H1 (cell line): Measurements from ENCODE around the gene RNF32. TPM values are rescaled to one million over a fixed set of nuclear protein-coding genes. Genes with fewer than 3 reads are reported as not detected.

Experiments
- CTCF ChIA-PET: fragments of 300-600 bp; sonication (Branson Sonifier 250); formaldehyde crosslinking; loops from one replicate; lab custom pipeline; 2021; ENCODE audit not compliant: partially characterized antibody; lab: Charles Lee
- POLR2A ChIA-PET: fragments of 300-600 bp; sonication (Branson Sonifier 250); formaldehyde crosslinking; loops from one replicate; lab custom pipeline; 2021; ENCODE audit warnings: inconsistent platforms; ENCODE audit not compliant: partially characterized antibody; lab: Charles Lee
- DNase-seq, 2 experiments: peaks; one replicate each; pipeline versions ENCODE4 v3.0.0 to v3.0.0-alpha.2; 2010 to 2022; ENCODE audit warnings: low spot score in 2 of 2, low read depth in 1 of 2, mixed read lengths in 1 of 2
- FAIRE-seq: peaks from 2 replicates; lab custom pipeline; 2011; peaks lifted over from hg19 to GRCh38; lab: Jason Lieb, UNC
- H2AFZ ChIP-seq: 2 replicates; pipeline ENCODE4 v1.8.1; 2012; ENCODE audit warnings: low read length, inconsistent platforms
- H2AK5ac ChIP-seq: 2 replicates; pipeline ENCODE4 v1.6.1; 2013; ENCODE audit warnings: low read depth, low read length
- H2BK120ac ChIP-seq: replicated peaks from 2 replicates; pipeline ENCODE3; 2013; ENCODE audit warnings: low read depth, low read length, inconsistent platforms
- H2BK12ac ChIP-seq: 2 replicates; pipeline ENCODE4 v1.6.1; 2013; ENCODE audit warnings: low read depth, low read length
- H2BK15ac ChIP-seq: 2 replicates; pipeline ENCODE4 v1.6.1; 2013; ENCODE audit warnings: low read length
- H2BK20ac ChIP-seq: 2 replicates; pipeline ENCODE4 v1.6.1; 2013; ENCODE audit warnings: low read length
- H2BK5ac ChIP-seq: 2 replicates; pipeline ENCODE4 v1.6.1; 2013; ENCODE audit warnings: low read depth, low read length
- H3K14ac ChIP-seq: 2 replicates; pipeline ENCODE4 v1.6.1; 2013; ENCODE audit warnings: inconsistent platforms; ENCODE audit not compliant: insufficient read length
- H3K18ac ChIP-seq: 2 replicates; pipeline ENCODE4 v1.6.1; 2013; ENCODE audit warnings: low read length; ENCODE audit errors: extremely low read depth
- H3K23ac ChIP-seq: 2 replicates; pipeline ENCODE4 v1.6.1; 2013; ENCODE audit warnings: inconsistent platforms; ENCODE audit not compliant: insufficient read length
- H3K23me2 ChIP-seq: 2 replicates; pipeline ENCODE4 v1.6.1; 2013; ENCODE audit warnings: low read depth, low read length
- H3K27ac ChIP-seq: 2 replicates; pipeline ENCODE4 v1.6.1; 2011; ENCODE audit warnings: low read depth, low read length, inconsistent platforms
- H3K27me3 ChIP-seq, 4 experiments: replicated peaks in 1 of 4; 1 replicate in 1 of 4; 2 replicates in 3 of 4; pipeline versions ENCODE4 v1.6.1 to v1.8.1; 2011 to 2013; ENCODE audit warnings: low read length in 3 of 4, mild to moderate bottlenecking in 3 of 4, inconsistent platforms in 2 of 4, mixed read lengths in 2 of 4, moderate library complexity in 1 of 4; ENCODE audit not compliant: control insufficient read depth in 3 of 4, insufficient read depth in 3 of 4; ENCODE audit errors: extremely low read depth in 1 of 4
- H3K36me3 ChIP-seq, 4 experiments: 2 replicates each; pipeline versions ENCODE4 v1.6.1 to v1.8.1; 2011 to 2013; ENCODE audit warnings: mild to moderate bottlenecking in 4 of 4, low read length in 3 of 4, moderate library complexity in 2 of 4, control low read depth in 1 of 4, inconsistent platforms in 1 of 4; ENCODE audit not compliant: insufficient read depth in 4 of 4, control insufficient read depth in 2 of 4
- H3K4ac ChIP-seq: replicated peaks from 2 replicates; pipeline ENCODE3; 2013; ENCODE audit warnings: low read length, low read depth, mixed read lengths, inconsistent platforms; ENCODE audit not compliant: insufficient read length
- H3K4me1 ChIP-seq, 4 experiments: replicated peaks in 1 of 4; 1 replicate in 1 of 4; 2 replicates in 3 of 4; pipeline versions ENCODE4 v1.6.1 to v1.8.1; 2011 to 2013; ENCODE audit warnings: low read length in 3 of 4, inconsistent platforms in 2 of 4, mixed read lengths in 1 of 4; ENCODE audit not compliant: insufficient read depth in 4 of 4, control insufficient read depth in 3 of 4
- H3K4me2 ChIP-seq, 2 experiments: 2 replicates each; pipeline versions ENCODE4 v1.6.1 to v1.8.1; 2011 to 2013; ENCODE audit warnings: low read depth in 2 of 2, low read length in 2 of 2, control low read depth in 1 of 2, inconsistent platforms in 1 of 2, mild to moderate bottlenecking in 1 of 2; ENCODE audit not compliant: insufficient read depth in 1 of 2
- H3K4me3 ChIP-seq, 4 experiments: fragments of 200-600, 300-600 bp in 1 of 4; sonication (generic), shearing (Covaris generic), sonication (Bioruptor Twin) in 1 of 4; 2 replicates each; pipeline versions ENCODE4 v1.5.1 to v1.8.1; 2011 to 2016; ENCODE audit warnings: low read length in 4 of 4, low read depth in 3 of 4, control low read depth in 2 of 4, inconsistent platforms in 2 of 4, mild to moderate bottlenecking in 2 of 4, mixed read lengths in 1 of 4, moderate library complexity in 1 of 4; ENCODE audit not compliant: insufficient read depth in 2 of 4; ENCODE audit errors: extremely low read depth in 1 of 4
- H3K56ac ChIP-seq: replicated peaks from 2 replicates; pipeline ENCODE3; 2013; ENCODE audit warnings: low read depth, mild to moderate bottlenecking, mixed read lengths, low read length, inconsistent platforms; ENCODE audit not compliant: insufficient read length
- H3K79me1 ChIP-seq: 2 replicates; pipeline ENCODE4 v1.6.1; 2013; ENCODE audit warnings: low read depth, low read length, control low read depth
- H3K79me2 ChIP-seq, 2 experiments: 2 replicates each; pipeline versions ENCODE4 v1.6.1 to v1.8.1; 2012 to 2013; ENCODE audit warnings: low read length in 2 of 2, mild to moderate bottlenecking in 2 of 2, inconsistent platforms in 1 of 2; ENCODE audit not compliant: insufficient read depth in 2 of 2, control insufficient read depth in 1 of 2
- H3K9ac ChIP-seq, 4 experiments: replicated peaks in 1 of 4; 1 replicate in 1 of 4; 2 replicates in 3 of 4; pipeline versions ENCODE4 v1.6.1 to v1.8.1; 2011 to 2013; ENCODE audit warnings: low read depth in 3 of 4, low read length in 3 of 4, control low read depth in 2 of 4, mild to moderate bottlenecking in 2 of 4, moderate library complexity in 2 of 4, inconsistent platforms in 1 of 4; ENCODE audit errors: extremely low read depth in 1 of 4
- H3K9me3 ChIP-seq, 2 experiments: 2 replicates each; pipeline versions ENCODE4 v1.6.1 to v1.8.1; 2012 to 2013; ENCODE audit warnings: mild to moderate bottlenecking in 2 of 2, moderate library complexity in 2 of 2, control low read depth in 1 of 2, inconsistent platforms in 1 of 2, low read depth in 1 of 2, low read length in 1 of 2, mixed read lengths in 1 of 2; ENCODE audit not compliant: insufficient read depth in 2 of 2
- H4K20me1 ChIP-seq, 2 experiments: replicated peaks in 1 of 2; 2 replicates each; pipeline versions ENCODE3 to v1.8.1; 2011 to 2013; ENCODE audit warnings: inconsistent platforms in 2 of 2, low read length in 2 of 2, mild to moderate bottlenecking in 1 of 2; ENCODE audit not compliant: insufficient read depth in 2 of 2, control insufficient read depth in 1 of 2
- H4K5ac ChIP-seq: 2 replicates; pipeline ENCODE4 v1.6.1; 2013; ENCODE audit warnings: low read length, low read depth, mixed read lengths, inconsistent platforms; ENCODE audit not compliant: insufficient read length
- H4K8ac ChIP-seq: 2 replicates; pipeline ENCODE4 v1.8.0; 2013; ENCODE audit warnings: mild to moderate bottlenecking, moderate library complexity, low read length, inconsistent platforms; ENCODE audit not compliant: insufficient read depth; ENCODE audit errors: extremely low read depth
- H4K91ac ChIP-seq: replicated peaks from 2 replicates; pipeline ENCODE3; 2013; ENCODE audit warnings: low read length, mixed read lengths, inconsistent platforms; ENCODE audit not compliant: insufficient read length
- CBX5 ChIP-seq: fragments of 300-800, 300-1000 bp; sonication (generic); IDR thresholded peaks from 2 replicates; pipeline ENCODE4 v1.7.1; 2016; ENCODE audit warnings: antibody characterized with exemption, low read length, low read depth
- CBX8 ChIP-seq: fragments of 300-800, 300-1000 bp; sonication (generic); IDR thresholded peaks from 2 replicates; pipeline ENCODE4 v1.7.1; 2016; ENCODE audit warnings: low read depth, low read length, borderline replicate concordance
- EP300 ChIP-seq, 2 experiments: IDR thresholded peaks; 1 replicate in 1 of 2; 2 replicates in 1 of 2; pipeline ENCODE4 v1.6.1; 2011 to 2012; ENCODE audit warnings: low read depth in 2 of 2, low read length in 2 of 2, mild to moderate bottlenecking in 2 of 2, borderline replicate concordance in 1 of 2, inconsistent platforms in 1 of 2, moderate library complexity in 1 of 2
- SIRT6 ChIP-seq: IDR thresholded peaks from one replicate; pipeline ENCODE4 v1.7.1; 2012; ENCODE audit warnings: low read length, inconsistent platforms
- SIX5 ChIP-seq: IDR thresholded peaks from 2 replicates; pipeline ENCODE4 v1.6.1; 2011; ENCODE audit warnings: mild to moderate bottlenecking, low read depth, low read length
- TBP ChIP-seq: IDR thresholded peaks from 2 replicates; pipeline ENCODE4 v1.6.1; 2011; ENCODE audit warnings: low read depth, low read length, improper control_type of control experiment
- YY1 ChIP-seq: IDR thresholded peaks from 2 replicates; pipeline ENCODE4 v1.6.1; 2011; ENCODE audit warnings: low read depth, mild to moderate bottlenecking, low read length
- WGBS, 2 experiments: shearing (Covaris generic) in 1 of 2; methylation state at CpG; one replicate each; pipeline versions ENCODE4 v1.1.6 to v1.1.7; 2013 to 2015; ENCODE audit warnings: low lambda C conversion rate in 2 of 2, mixed read lengths in 2 of 2, inconsistent platforms in 1 of 2, low coverage in 1 of 2, missing lambda C conversion rate in 1 of 2; ENCODE audit not compliant: insufficient replicate concordance in 2 of 2, insufficient coverage in 1 of 2, insufficient read length in 1 of 2; ENCODE audit errors: extremely low coverage in 1 of 2, missing lambda C conversion rate in 1 of 2; 5-methylcytosine and 5-hydroxymethylcytosine counted together
- polyA plus RNA-seq, 7 experiments: library from polyadenylated mRNA; depleted of rRNA in 3 of 7; stranded (reverse) in 5 of 7; unstranded in 2 of 7; fragments of >200 nt in 5 of 7; fragments of 200-250 nt in 2 of 7; gene quantifications; 1 replicate in 5 of 7; 2 replicates in 1 of 7; 4 replicates in 1 of 7; pipeline versions ENCODE4 v1.2.1 to v1.2.3, GENCODE V29; 2011 to 2013; ENCODE audit warnings: missing spikeins in 2 of 7, mixed read lengths in 2 of 7
- total RNA-seq: library from RNA; stranded (reverse); fragmentation: NEBNext Ultra II Directional; extraction: Animal tissue kit (Norgen Biotek cat#: 25700); gene quantifications from 2 replicates; pipeline ENCODE4 v1.2.1, GENCODE V29; 2021
- TF ChIP-seq, protein P1 (sequence below): IDR thresholded peaks from 2 replicates; pipeline ENCODE4 v1.6.1; 2012; ENCODE audit warnings: inconsistent platforms

RNF32 gene
- total and polyA plus RNA-seq, 2 of the 8 experiments (the other 6 are each of a cell fraction or from before 2014, with no cell fraction given) = 0.48 to 1.2 TPM

DNA sequence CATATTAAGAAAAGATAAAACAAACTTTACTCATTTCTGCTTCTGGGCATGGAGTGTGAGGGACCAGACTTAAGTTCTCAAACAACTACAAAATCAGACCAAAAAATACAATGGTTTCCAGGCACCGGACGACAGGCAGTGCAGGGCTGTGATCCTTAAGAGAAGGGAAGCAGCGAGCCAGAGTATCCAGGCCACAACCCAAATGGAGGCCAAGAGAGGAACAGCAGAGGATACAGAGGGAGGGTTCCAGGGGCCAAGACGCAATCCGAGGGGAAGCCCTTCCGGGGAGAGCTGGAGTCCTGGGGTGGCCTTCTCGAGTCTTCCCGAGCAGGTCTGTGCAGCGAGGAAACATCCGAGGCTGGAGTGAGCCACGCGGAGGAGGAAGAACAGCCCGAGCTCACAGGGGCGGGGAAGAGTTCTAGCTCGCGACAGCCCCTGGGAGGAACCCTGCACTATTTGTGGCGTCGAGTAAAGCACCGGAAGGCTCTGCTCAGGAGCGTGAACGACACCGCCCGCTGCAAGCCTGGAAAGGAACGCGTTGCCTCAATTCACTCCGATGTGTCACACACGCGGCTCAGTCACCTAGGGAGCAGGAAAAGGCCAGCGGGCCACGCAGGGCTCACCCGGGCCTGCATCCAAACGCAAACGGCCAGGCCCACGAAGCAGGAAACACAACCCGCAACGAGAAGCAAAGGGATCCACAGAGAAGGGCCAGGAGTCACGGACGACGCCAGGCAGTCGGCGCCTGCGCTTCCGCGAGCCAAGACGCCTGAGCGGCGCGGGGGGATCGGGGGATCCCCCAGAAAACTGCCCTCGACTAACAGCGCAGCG is 933 bp upstream of the RNF32 start:
- Histone ChIP-seq H2BK20ac (no peak overlapping the region), H3K14ac (no peak overlapping the region), H3K79me1 (no peaks in the 10 kb centered on the region), H3K23me2 (peaks cover 7% of the 10 kb centered on the region; the same call in 1 of the 2 replicates), H3K27me3 (peaks cover 0 to 9% (median 7%) of the 10 kb centered on the region in 4 experiments; a peak in 5 of 7 replicates), H2BK12ac (peak overlapping the region; percentile 17; the same call in 1 of the 2 replicates), H4K20me1 (no peaks in the 10 kb centered on the region), H3K9me3 (peaks cover 0 to 6% of the 10 kb centered on the region in 2 experiments; a peak in 1 of 4 replicates), H3K56ac (peak overlapping the region; percentile 14), H3K27ac (no peak overlapping the region), H2BK120ac (no peak overlapping the region), H3K9ac (peak overlapping the region in 3 of 4 experiments; percentile 34 to 39 (median 38); a peak in 5 of 7 replicates), H3K4me1 (peaks cover 0 to 8% (median 2%) of the 10 kb centered on the region in 4 experiments; a peak in 5 of 7 replicates), H4K5ac (peak overlapping the region; percentile 12), H2AFZ (no peak overlapping the region), H2AK5ac (peak overlapping the region; percentile 89; the same call in 1 of the 2 replicates), H3K36me3 (no peaks in the 10 kb centered on the region), H3K18ac (0 out of 2 replicates have a peak overlapping the region, but pooled peaks have one; percentile 73), H2BK15ac (peak overlapping the region; percentile 40; the same call in 1 of the 2 replicates), H3K4ac (peak overlapping the region; percentile 76), H3K4me3 (peak overlapping the region; percentile 36 to 70 (median 42)), H4K91ac (peak overlapping the region; percentile 56), H3K79me2 (peaks cover 3 to 9% of the 10 kb centered on the region in 2 experiments; a peak in 3 of 4 replicates), H4K8ac (peak overlapping the region; percentile 91), H3K23ac (no peak overlapping the region), H2BK5ac (no peak overlapping the region), H3K4me2 (peak overlapping the region; percentile 82 to 86)
- no peak for FAIRE-seq
- TF ChIP-seq YY1 (no peak), CBX8 (no peak), TBP (no peak), SIX5 (no peak), EP300 (IDR thresholded peaks at IDR 0.05; ENCODE audit: borderline replicate concordance in 1 of 2, low read depth in 2 of 2, low read length in 2 of 2) (no peak), SIRT6 (no peak), CBX5 (no peak)
- TF ChIP-seq, protein P1, sequence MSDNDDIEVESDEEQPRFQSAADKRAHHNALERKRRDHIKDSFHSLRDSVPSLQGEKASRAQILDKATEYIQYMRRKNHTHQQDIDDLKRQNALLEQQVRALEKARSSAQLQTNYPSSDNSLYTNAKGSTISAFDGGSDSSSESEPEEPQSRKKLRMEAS = peak; percentile 8; the same call in 1 of the 2 replicates
- 77% methylated on average over 40 of the region's 52 CpGs; no CpG with 5 or more reads in 1 of the 2 experiments for WGBS, 2 experiments
- CTCF ChIA-PET = interaction anchor here (0.9 to 1.0 kb wide), 2 partner anchors 19 to 830 kb away, joined by 3 read pairs; no protein-coding TSS in a partner anchor
- POLR2A ChIA-PET = interaction anchor here (1.0 to 1.3 kb wide), 2 partner anchors 9 to 17 kb away, joined by 3 to 4 read pairs; no protein-coding TSS in a partner anchor
- DNase-seq = no peak
